Measurements from ENCODE around the gene ANKRD12.

- no peak for TF ChIP-seq CTCF (IDR thresholded peaks at IDR 0.05)
- TF ChIP-seq POLR2A (IDR thresholded peaks at IDR 0.05), result no peak
Measured at GRCh38 chr18:9240270-9240669, 103.7 kb downstream of the ANKRD12 start.
